GM18526 (cell line): ENCODE results near the gene CENPX.
A peak's percentile ranks its signal among the peaks of the same experiment; 100 is the strongest.

Source experiments
- POLR2A ChIP-seq: IDR thresholded peaks from 3 replicates; pipeline ENCODE4 v1.6.1; 2011; ENCODE audit not compliant: insufficient read length; ENCODE audit errors: extremely low read depth

Gene CENPX

GRCh38 chr17:82058855-82059249 lies 36.2 kb upstream of the CENPX start:
- TF ChIP-seq POLR2A = no peak

GRCh38 chr17:82058230-82058854 lies 35.7 kb upstream of the CENPX start:
- no peak for TF ChIP-seq POLR2A

- no peak for TF ChIP-seq POLR2A
Observed at GRCh38 chr17:82056729-82057621, 34.3 kb upstream of the CENPX start.

- no peak for TF ChIP-seq POLR2A
Observed at GRCh38 chr17:82055965-82056728, 33.5 kb upstream of the CENPX start.

GRCh38 chr17:82055023-82055964 lies 32.6 kb upstream of the CENPX start:
- no peak for TF ChIP-seq POLR2A

GRCh38 chr17:82054351-82055022 lies 31.8 kb upstream of the CENPX start:
- no peak for TF ChIP-seq POLR2A

GRCh38 chr17:82053556-82054263 lies 31.0 kb upstream of the CENPX start:
- TF ChIP-seq POLR2A = no peak

GRCh38 chr17:82053130-82053529 lies 30.5 kb upstream of the CENPX start:
- TF ChIP-seq POLR2A = no peak

GRCh38 chr17:82052638-82053059 lies 30.0 kb upstream of the CENPX start:
- TF ChIP-seq POLR2A = no peak

GRCh38 chr17:82051776-82052637 lies 29.3 kb upstream of the CENPX start, which contains the start of the genes GPS1 and RFNG:
TSS of gene GPS1 (plus strand) at chr17:82051898. CDS start at chr17:82051932, 34 bp downstream.
TSS of gene RFNG (minus strand) at chr17:82051811. CDS start at chr17:82051766, 45 bp downstream.
- TF ChIP-seq POLR2A = peak; percentile 59

GRCh38 chr17:82050761-82051641 lies 28.3 kb upstream of the CENPX start:
- TF ChIP-seq POLR2A = no peak
